HG02571 (cell line): ENCODE measurements around the gene ADGRV1.
"Not testable (repeated sequence)": the region's sequence is repeated elsewhere in the genome, so short reads cannot be mapped to it uniquely, and the experiment has no call there.

Experiments
- ATAC-seq: cut with Tn5 transposase; IDR thresholded peaks from one replicate; pipeline ENCODE4 v1.9.1; 2021; ENCODE audit warnings: mild to moderate bottlenecking, moderate library complexity; ENCODE audit not compliant: unreplicated experiment

ADGRV1 gene

GRCh38 chr5:90703932-90704331, 145.3 kb downstream of the ADGRV1 start:
- ATAC-seq: no peak

GRCh38 chr5:90707698-90708097, 149.1 kb downstream of the ADGRV1 start:
- no peak for ATAC-seq

- ATAC-seq: no peak
Measured at GRCh38 chr5:90709323-90710155, 150.9 kb downstream of the ADGRV1 start.

GRCh38 chr5:90718387-90718786, 159.8 kb downstream of the ADGRV1 start:
- no peak for ATAC-seq

GRCh38 chr5:90739567-90739966, 181.0 kb downstream of the ADGRV1 start:
- ATAC-seq: no peak

- ATAC-seq: no peak
Measured at GRCh38 chr5:90740244-90740799, 181.7 kb downstream of the ADGRV1 start.

- ATAC-seq: no peak
Measured at GRCh38 chr5:90741022-90741564, 182.5 kb downstream of the ADGRV1 start.

GRCh38 chr5:90746119-90746518, 187.5 kb downstream of the ADGRV1 start:
- ATAC-seq: no peak

- no peak for ATAC-seq
Measured at GRCh38 chr5:90747175-90747574, 188.6 kb downstream of the ADGRV1 start.

GRCh38 chr5:90747693-90748092, 189.1 kb downstream of the ADGRV1 start:
- no peak for ATAC-seq

GRCh38 chr5:90759119-90759518, 200.5 kb downstream of the ADGRV1 start:
- ATAC-seq: no peak

GRCh38 chr5:90767710-90768109, 209.1 kb downstream of the ADGRV1 start:
- no peak for ATAC-seq

GRCh38 chr5:90770006-90770541, 211.5 kb downstream of the ADGRV1 start:
- ATAC-seq: not testable (repeated sequence)

- ATAC-seq: no peak
Measured at GRCh38 chr5:90777959-90778358, 219.4 kb downstream of the ADGRV1 start.

- ATAC-seq: peak; percentile 93
Measured at GRCh38 chr5:90783460-90784333, 225.1 kb downstream of the ADGRV1 start.

GRCh38 chr5:90786756-90787155, 228.2 kb downstream of the ADGRV1 start:
- ATAC-seq: no peak

- no peak for ATAC-seq
Measured at GRCh38 chr5:90792725-90793124, 234.1 kb downstream of the ADGRV1 start.

- ATAC-seq: no peak
Measured at GRCh38 chr5:90793183-90793582, 234.6 kb downstream of the ADGRV1 start.

GRCh38 chr5:90796919-90797318, 238.3 kb downstream of the ADGRV1 start:
- not testable (repeated sequence) for ATAC-seq

- not testable (repeated sequence) for ATAC-seq
Measured at GRCh38 chr5:90800082-90800481, 241.5 kb downstream of the ADGRV1 start.

GRCh38 chr5:90800515-90800914, 241.9 kb downstream of the ADGRV1 start:
- not testable (repeated sequence) for ATAC-seq
